Vagina (tissue), 2 donors: ENCODE measurements around the gene BTF3.

ENCODE experiments used
- CTCF ChIP-seq, 3 experiments: fragments of 450-650 bp in 2 of 3; fragments of 200-600 bp in 1 of 3; sonication (generic) in 1 of 3; IDR thresholded peaks; one replicate each; pipeline ENCODE4 v1.5.1; 2017 to 2019; ENCODE audit warnings: antibody characterized with exemption in 3 of 3, mild to moderate bottlenecking in 2 of 3, moderate library complexity in 2 of 3
- POLR2A ChIP-seq, 2 donors: fragments of 450-650 bp; IDR thresholded peaks; one replicate each; pipeline ENCODE4 v1.6.1; 2017; ENCODE audit warnings: antibody characterized with exemption in 2 of 2, mild to moderate bottlenecking in 2 of 2, moderate library complexity in 2 of 2
- POLR2AphosphoS5 ChIP-seq, 2 donors: sonication (generic); formaldehyde crosslinking; IDR thresholded peaks; one replicate each; pipeline ENCODE4 v1.9.0; 2017; ENCODE audit warnings: antibody characterized with exemption in 2 of 2, mild to moderate bottlenecking in 2 of 2, low read depth in 1 of 2; ENCODE audit not compliant: insufficient read depth in 1 of 2

GRCh38 chr5:73464016-73464745 is 34.1 kb upstream of the BTF3 start:
- no peak for TF ChIP-seq CTCF (IDR thresholded peaks at IDR 0.05)
- TF ChIP-seq POLR2A (IDR thresholded peaks at IDR 0.05): no peak
- TF ChIP-seq POLR2AphosphoS5 (IDR thresholded peaks at IDR 0.05; ENCODE audit: insufficient read depth in 1 of 2, low read depth in 1 of 2): no peak
